ENCODE data around the gene WDR27.
"Not testable (repeated sequence)": the region's sequence is repeated elsewhere in the genome, so short reads cannot be mapped to it uniquely, and the experiment has no call there.

The WDR27 gene

GRCh38 chr6:169709293-169709692, 7.5 kb upstream of the WDR27 start:
- no peak for DNase-seq (ENCODE audit: low spot score)

- no peak for DNase-seq (ENCODE audit: low spot score)
Measured at GRCh38 chr6:169707772-169708171, 5.9 kb upstream of the WDR27 start.

DNA sequence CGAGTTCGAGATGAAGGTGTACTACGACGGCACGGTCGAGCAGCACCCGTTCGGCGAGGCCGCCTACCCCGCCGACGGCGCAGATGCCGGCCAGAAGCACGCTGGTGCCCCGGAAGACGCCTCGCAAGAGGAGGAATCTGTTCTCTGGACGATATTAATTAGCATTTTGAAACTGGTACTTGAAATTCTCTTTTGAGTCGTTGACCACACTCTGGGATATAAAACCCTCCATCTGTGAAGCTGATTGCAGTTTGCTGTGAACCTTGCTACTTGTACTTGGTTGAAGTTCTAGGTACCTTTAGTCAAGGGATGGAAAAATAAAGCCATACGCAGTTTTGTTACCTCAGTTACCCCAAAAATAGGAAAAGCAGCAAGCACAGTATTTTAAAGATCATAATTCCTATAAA, 1.0 kb upstream of the WDR27 start:
- DNase-seq (ENCODE audit: low spot score), result no peak

DNA sequence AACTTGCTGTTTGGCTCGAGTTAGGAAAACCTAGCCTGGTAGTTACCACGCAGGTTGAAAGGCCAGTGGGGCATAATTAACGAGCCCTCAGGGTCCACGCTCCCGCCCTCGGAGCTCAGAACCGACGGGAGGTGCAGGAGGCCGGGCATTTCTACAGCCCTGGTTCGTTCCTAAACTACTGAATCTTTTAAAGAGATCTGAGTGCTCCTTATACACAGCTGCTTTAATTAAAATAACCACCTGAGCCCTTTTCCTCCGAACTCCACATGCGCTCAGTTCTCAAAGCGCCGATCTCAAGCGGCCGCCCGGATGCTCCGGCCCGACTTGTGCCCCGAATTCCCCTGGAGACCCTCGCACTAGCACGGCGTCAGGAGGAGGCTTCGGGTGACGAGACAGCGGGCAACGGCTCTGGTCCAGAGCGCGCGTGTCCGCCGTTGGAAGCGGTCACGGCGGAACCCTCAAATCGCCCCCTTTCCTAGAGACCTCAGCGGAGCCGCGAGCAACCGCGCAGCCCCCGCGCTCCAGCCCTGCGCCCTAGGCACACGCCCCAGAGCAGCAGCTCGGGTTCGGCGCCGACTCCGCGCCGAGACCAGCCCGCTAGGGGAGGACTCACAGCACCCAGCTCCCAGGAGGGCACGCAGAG, 397 bp downstream of the WDR27 start:
- peak; percentile 22 for DNase-seq (ENCODE audit: low spot score)

DNA sequence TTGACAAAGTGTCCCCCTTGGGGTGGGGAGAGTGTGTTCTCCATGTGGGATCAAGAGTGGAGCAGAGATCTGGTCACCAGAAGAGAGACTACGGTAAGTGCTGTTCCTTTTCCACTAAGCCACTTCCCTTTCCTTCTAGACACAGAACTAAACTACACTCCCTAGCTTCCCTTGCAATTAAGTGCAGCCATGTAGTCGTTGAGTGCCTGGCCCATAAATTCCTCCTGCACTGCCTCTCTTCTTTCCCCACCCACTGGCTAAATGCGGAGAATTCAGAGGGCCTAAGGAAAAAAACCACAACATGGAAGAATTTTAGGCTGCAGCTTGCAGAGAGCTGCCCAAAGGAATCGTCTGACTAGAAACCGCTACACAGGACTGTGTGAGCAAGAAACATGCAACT, 1.5 kb downstream of the WDR27 start:
- DNase-seq (ENCODE audit: low spot score), result no peak

GRCh38 chr6:169697115-169697514, 4.7 kb downstream of the WDR27 start:
- not testable (repeated sequence) for DNase-seq (ENCODE audit: low spot score)

DNA sequence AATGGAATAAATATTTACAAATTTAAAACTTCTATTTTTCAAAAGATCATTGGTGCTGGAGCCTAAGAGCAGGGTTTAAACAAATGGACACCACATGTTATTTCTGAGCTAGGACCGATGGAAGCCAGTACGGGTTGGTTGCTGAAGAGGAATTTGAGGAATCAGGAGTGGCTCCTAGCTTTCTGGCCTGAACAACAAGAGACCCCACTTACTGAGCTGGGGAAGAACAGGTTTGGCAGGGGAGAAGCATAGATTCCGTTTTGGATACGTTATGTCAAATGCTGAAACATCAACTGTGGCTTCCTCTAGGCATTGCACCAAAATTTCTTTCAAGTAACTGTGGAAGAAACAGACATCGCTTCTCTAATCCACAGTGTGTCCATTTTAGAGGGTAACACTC, 6.7 kb downstream of the WDR27 start:
- DNase-seq (ENCODE audit: low spot score), result no peak

- no peak for DNase-seq (ENCODE audit: low spot score)
Measured at GRCh38 chr6:169692516-169692915, 9.3 kb downstream of the WDR27 start.

DNA sequence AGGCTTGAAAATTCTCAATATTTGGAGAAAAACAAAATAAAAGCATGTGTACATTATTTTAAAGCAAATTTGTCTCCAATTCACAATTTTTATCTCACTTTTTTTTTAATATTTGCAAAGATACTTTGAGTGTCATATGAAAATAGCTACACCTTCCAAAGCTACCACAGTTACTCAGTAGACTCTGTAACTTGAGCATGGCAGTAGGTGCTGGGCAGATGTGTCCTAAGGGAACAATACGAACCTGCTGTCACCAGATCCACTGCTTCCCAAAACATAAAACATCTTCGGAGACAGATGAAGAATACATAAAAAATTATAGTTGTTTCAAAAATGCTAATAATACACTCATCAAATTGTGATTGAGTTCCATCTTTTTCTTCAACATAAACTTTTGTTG, 10.6 kb downstream of the WDR27 start:
- no peak for DNase-seq (ENCODE audit: low spot score)

DNA sequence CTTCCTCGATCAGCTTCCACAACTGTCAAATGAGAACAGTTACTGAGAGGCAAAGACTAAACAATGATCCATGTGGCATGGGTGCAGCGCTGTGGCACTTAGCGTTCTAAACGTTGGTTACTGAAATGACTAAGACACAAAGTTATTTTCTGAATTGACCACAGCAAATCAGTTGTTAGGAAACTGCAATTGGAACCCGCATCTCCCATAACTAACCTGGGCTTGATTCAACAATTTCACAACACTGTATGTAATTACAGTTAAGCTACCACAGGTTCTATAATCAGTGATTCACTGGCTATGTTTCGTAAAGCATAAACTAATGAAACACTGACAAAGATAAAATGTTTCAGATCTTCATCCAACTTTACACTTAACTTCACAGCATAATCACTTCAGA, 12.5 kb downstream of the WDR27 start:
- DNase-seq (ENCODE audit: low spot score), result no peak

- no peak for DNase-seq (ENCODE audit: low spot score)
Measured at GRCh38 chr6:169685860-169686259, 16.0 kb downstream of the WDR27 start.

GRCh38 chr6:169684056-169684455, 17.8 kb downstream of the WDR27 start:
- no peak for DNase-seq (ENCODE audit: low spot score)

DNA sequence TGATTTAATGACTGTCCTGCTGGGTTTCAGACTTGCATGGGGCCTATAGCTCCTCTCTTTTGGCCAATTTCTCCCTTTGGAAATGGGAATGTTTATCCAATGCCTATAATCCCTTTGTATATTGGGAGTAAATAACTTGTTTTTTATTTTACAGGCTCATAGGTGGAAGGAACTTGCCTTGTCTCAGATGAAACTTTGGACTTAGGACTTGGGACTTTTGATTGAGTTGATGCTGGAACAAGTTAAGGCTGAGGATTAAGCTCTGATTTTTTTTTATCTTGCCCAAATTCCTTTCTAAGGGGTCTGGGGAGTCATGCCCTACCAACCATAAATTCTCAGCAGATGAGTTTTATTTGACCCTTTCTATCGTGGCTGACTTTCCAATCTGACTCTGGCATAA, 23.5 kb downstream of the WDR27 start:
- no peak for DNase-seq (ENCODE audit: low spot score)

DNA sequence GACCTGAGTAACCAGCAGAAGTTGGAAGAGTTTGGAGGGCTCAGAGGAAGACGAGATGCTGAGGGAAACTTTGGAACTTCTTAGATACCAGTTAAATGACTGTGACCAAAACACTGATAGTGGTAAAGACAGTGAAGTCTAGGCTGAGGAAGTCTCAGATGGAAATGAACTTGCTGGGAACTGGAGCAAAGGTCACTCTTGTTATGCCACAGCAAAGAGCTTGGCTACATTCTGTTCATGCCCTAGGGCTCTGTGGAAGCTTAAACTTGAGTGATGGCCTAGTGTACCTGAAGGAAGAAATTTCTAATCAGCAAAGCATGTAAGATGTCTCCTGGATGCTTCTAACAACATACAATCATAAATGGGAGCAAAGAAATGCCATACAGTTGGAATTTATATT, 24.7 kb downstream of the WDR27 start:
- no peak for DNase-seq (ENCODE audit: low spot score)

DNA sequence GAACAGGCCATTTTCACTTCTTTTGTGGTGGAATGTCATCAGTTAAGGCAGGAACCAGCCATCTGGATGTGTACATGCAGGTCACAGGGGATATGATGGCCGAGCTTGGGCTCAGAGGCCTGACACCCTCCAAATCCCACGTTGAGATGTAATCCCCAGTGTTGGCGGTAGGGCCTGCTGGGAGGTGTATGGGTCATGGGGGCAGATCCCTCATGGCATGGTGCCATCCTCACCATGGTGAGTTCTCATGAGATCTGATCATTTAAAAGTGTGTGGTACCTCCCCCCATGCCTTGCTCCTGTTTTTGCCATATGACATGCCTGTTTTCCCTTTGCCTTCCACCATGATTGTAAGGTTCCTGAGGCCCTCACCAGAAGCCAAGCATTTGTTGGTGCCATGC, 26.8 kb downstream of the WDR27 start:
- no peak for DNase-seq (ENCODE audit: low spot score)

- no peak for DNase-seq (ENCODE audit: low spot score)
Measured at GRCh38 chr6:169671563-169671962, 30.3 kb downstream of the WDR27 start.

DNA sequence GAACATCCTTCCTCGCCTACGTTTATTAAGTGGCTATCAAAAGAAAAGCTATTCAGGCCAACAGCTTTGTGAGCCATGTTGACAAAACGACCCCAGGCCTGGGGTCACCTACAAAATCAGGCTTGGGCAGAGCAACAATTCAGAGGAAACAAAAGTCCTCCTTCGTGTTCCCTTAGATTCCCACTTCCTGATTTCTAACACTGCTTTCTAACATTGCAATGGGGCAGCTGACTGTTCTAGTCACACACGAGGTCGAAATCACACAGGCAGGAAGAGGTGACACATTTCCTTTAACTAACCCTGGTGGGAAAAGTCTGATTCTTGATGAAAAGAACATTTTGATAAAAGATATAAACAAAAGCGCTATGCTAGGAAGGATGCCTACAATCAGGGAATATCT, 31.9 kb downstream of the WDR27 start:
- peak; percentile 32 for DNase-seq (ENCODE audit: low spot score)

DNA sequence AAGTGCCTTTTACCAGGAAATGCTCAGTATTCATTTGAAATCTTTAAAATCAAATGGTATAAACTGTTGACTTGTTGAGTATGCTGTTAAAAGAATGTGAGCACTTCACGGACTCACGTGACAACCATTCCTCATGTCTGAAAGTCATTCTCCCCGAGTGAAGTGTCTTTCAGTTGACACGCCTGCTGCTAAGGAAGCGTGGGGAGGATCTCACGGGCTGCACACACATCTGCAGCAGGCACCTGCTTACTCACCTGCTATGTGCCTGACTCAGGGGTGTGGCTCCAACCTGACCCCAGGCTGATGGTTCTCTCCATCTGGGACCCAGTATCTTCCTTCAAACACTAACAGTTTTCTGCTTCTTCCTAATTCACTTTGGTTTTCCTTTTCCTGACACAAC, 32.7 kb downstream of the WDR27 start:
- no peak for DNase-seq (ENCODE audit: low spot score)

GRCh38 chr6:169668203-169668847, 33.5 kb downstream of the WDR27 start:
- DNase-seq (ENCODE audit: low spot score), result no peak

DNA sequence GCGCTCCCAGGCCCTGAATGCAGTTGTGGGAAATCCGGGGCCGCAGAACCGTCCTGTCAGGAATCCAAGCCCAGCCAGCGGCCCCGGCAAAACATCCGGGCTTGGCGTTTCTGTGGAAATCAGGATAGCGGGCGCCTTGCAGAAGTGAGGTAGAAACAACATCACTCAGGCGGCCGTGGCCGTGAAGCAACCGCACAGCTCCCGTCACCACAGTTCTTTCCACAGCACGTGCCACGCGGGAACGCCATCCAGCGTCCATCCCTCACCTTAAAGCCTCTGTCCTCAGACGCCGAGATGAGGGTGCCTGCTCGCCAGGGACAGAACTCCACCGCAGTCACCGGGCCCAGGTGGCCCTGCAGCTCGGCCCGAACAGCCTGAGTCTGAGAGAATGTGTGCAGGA, 34.1 kb downstream of the WDR27 start:
- no peak for DNase-seq (ENCODE audit: low spot score)

GRCh38 chr6:169666441-169666840, 35.4 kb downstream of the WDR27 start:
- DNase-seq (ENCODE audit: low spot score), result no peak

GRCh38 chr6:169665289-169665688, 36.5 kb downstream of the WDR27 start:
- no peak for DNase-seq (ENCODE audit: low spot score)

- DNase-seq (ENCODE audit: low spot score), result no peak
Measured at GRCh38 chr6:169664227-169664626, 37.6 kb downstream of the WDR27 start.

GRCh38 chr6:169663468-169663867, 38.4 kb downstream of the WDR27 start:
- no peak for DNase-seq (ENCODE audit: low spot score)

Measured in hepatic stellate cell (primary cell).